ENCODE results near the gene FERMT1. TPM values are rescaled to one million over a fixed set of nuclear protein-coding genes. Genes with fewer than 3 reads are reported as not detected.

The FERMT1 gene
- total and polyA plus RNA-seq, 2 donors (not counting 3 experiments of a cell fraction or from before 2014, with no cell fraction given): 0.11 to 1.5 TPM

- BruUV-seq (replicated peaks): no TSS peak
- H3K4me2 ChIP-seq (ENCODE audit: insufficient read depth, low read length): no peak overlapping the region
- no peaks in the 10 kb centered on the region for H4K20me1 ChIP-seq (replicated peaks; ENCODE audit: control insufficient read depth, extremely low read depth, insufficient read depth, low read length)
- no peak overlapping the region for H3K4me3 ChIP-seq (replicated peaks in 1 of 3; ENCODE audit: insufficient read depth in 1 of 3, low read depth in 1 of 3, low read length in 3 of 3)
- no peaks in the 10 kb centered on the region for H3K9me1 ChIP-seq (replicated peaks; ENCODE audit: control insufficient read depth, extremely low read depth, insufficient read depth, low read length)
- no peaks in the 10 kb centered on the region for H3K79me2 ChIP-seq (ENCODE audit: control insufficient read depth, insufficient read depth, low read length)
- DNase-seq (ENCODE audit: low read depth, low spot score): no peak
- CTCF ChIA-PET: interaction anchor here (1.3 to 1.5 kb wide), 3 partner anchors 9 to 555 kb away, joined by 4 to 5 read pairs (median 5); no protein-coding TSS in a partner anchor
- H3K27me3 ChIP-seq (ENCODE audit: control insufficient read depth in 2 of 2, insufficient read depth in 2 of 2, low read length in 2 of 2): no peaks in the 10 kb centered on the region
- intact Hi-C loops (cut with micrococcal nuclease) (no loop called here), dilution Hi-C loops (cut with MboI; ENCODE audit: extremely low pct_ligation_motif_present, low sequenced_read_pairs) (no loop called here)
- no peak overlapping the region for H2AFZ ChIP-seq (ENCODE audit: low read depth, low read length)
- no peaks in the 10 kb centered on the region for H3K9me3 ChIP-seq (replicated peaks; ENCODE audit: control insufficient read depth, insufficient read depth, low read length)
- H3K36me3 ChIP-seq (ENCODE audit: control insufficient read depth in 2 of 2, extremely low read depth in 1 of 2, insufficient read depth in 2 of 2, low read length in 2 of 2): no peaks in the 10 kb centered on the region
- H3K9ac ChIP-seq (replicated peaks; ENCODE audit: extremely low read depth, insufficient read depth, low read length): no peak overlapping the region
- no peak for FAIRE-seq
- TF ChIP-seq GATA2 (IDR thresholded peaks at IDR 0.05; ENCODE audit: insufficient read depth, insufficient read length, low read depth, low read length) (no peak), MYC (IDR thresholded peaks at IDR 0.05; ENCODE audit: low read depth, low read length) (no peak), POLR2A (IDR thresholded peaks at IDR 0.05; ENCODE audit: low read depth, low read length) (no peak), MAX (IDR thresholded peaks at IDR 0.05; ENCODE audit: insufficient read depth, insufficient read length) (no peak)
- POLR2A ChIA-PET: no interaction called here
- H3K4me1 ChIP-seq (ENCODE audit: control insufficient read depth, extremely low read depth, insufficient read depth, low read length): no peaks in the 10 kb centered on the region
- no peak overlapping the region for H3K27ac ChIP-seq (ENCODE audit: insufficient read depth, low read depth, low read length)
These were observed 38.9 kb downstream of the FERMT1 start for GRCh38 chr20:6083926-6084325.

DNA sequence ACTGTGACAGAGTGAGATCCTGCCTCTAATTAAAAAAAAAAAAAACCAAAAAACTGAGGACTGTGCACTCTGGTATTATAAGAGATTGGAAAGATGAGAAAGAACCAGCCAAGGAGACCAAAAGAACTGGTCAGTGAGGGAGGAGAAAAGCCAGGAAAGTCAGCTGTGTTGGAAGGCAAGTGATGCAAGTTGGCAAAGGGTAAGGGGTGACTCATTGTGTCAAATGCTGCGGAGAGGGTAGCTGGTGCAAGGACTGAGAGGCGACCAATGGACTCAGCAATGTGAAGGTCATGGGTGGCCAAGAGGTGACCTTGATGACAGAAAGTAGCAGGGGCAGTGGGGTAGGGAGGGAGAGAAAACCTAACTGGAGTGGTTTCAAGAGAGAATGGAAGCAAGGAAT, 41.6 kb downstream of the FERMT1 start:
- TF ChIP-seq JUN (IDR thresholded peaks at IDR 0.05; ENCODE audit: borderline replicate concordance, insufficient read depth, insufficient read length, low read depth) (peak; percentile 2), MAX (IDR thresholded peaks at IDR 0.05; ENCODE audit: insufficient read depth, insufficient read length) (no peak)
- no peak overlapping the region for H2AFZ ChIP-seq (ENCODE audit: low read depth, low read length)
- no peaks in the 10 kb centered on the region for H3K27me3 ChIP-seq (ENCODE audit: control insufficient read depth in 2 of 2, insufficient read depth in 2 of 2, low read length in 2 of 2)
- DNase-seq (ENCODE audit: low read depth, low spot score) (no peak), FAIRE-seq (no peak)
- H3K9ac ChIP-seq (replicated peaks; ENCODE audit: extremely low read depth, insufficient read depth, low read length): no peak overlapping the region
- no peaks in the 10 kb centered on the region for H3K36me3 ChIP-seq (ENCODE audit: control insufficient read depth in 2 of 2, extremely low read depth in 1 of 2, insufficient read depth in 2 of 2, low read length in 2 of 2)
- no peak overlapping the region for H3K27ac ChIP-seq (ENCODE audit: insufficient read depth, low read depth, low read length)
- no peaks in the 10 kb centered on the region for H3K79me2 ChIP-seq (ENCODE audit: control insufficient read depth, insufficient read depth, low read length)
- H3K4me3 ChIP-seq (replicated peaks in 1 of 3; ENCODE audit: insufficient read depth in 1 of 3, low read depth in 1 of 3, low read length in 3 of 3): no peak overlapping the region
- dilution Hi-C loops (cut with MboI; ENCODE audit: extremely low pct_ligation_motif_present, low sequenced_read_pairs) (no loop called here), intact Hi-C loops (cut with micrococcal nuclease) (no loop called here)
- H3K9me3 ChIP-seq (replicated peaks; ENCODE audit: control insufficient read depth, insufficient read depth, low read length): no peaks in the 10 kb centered on the region
- ChIA-PET POLR2A (interaction anchor here (0.7 kb wide), 1 partner anchor 8 kb away, joined by 5 read pairs; no protein-coding TSS in a partner anchor), CTCF (interaction anchor here (2.0 to 2.3 kb wide), 2 partner anchors 551 to 553 kb away, joined by 6 to 12 read pairs; no protein-coding TSS in a partner anchor)
- no peaks in the 10 kb centered on the region for H3K4me1 ChIP-seq (ENCODE audit: control insufficient read depth, extremely low read depth, insufficient read depth, low read length)
- no peaks in the 10 kb centered on the region for H4K20me1 ChIP-seq (replicated peaks; ENCODE audit: control insufficient read depth, extremely low read depth, insufficient read depth, low read length)
- H3K4me2 ChIP-seq (ENCODE audit: insufficient read depth, low read length): no peak overlapping the region
- no peaks in the 10 kb centered on the region for H3K9me1 ChIP-seq (replicated peaks; ENCODE audit: control insufficient read depth, extremely low read depth, insufficient read depth, low read length)
- BruUV-seq (replicated peaks): no TSS peak

Measured in endothelial cell of umbilical vein (primary cell).